ENCODE results near the gene PTPN3.

The PTPN3 gene

GRCh38 chr9:109450346-109450745, 47.8 kb downstream of the PTPN3 start:
- DNase-seq: no peak

GRCh38 chr9:109449036-109449798, 48.9 kb downstream of the PTPN3 start:
- no peak for DNase-seq

GRCh38 chr9:109448223-109448622, 49.9 kb downstream of the PTPN3 start:
- no peak for DNase-seq

- DNase-seq: no peak
These were observed 50.6 kb downstream of the PTPN3 start for GRCh38 chr9:109447329-109448076.

GRCh38 chr9:109444771-109445320, 53.3 kb downstream of the PTPN3 start:
- DNase-seq: no peak

GRCh38 chr9:109442716-109443115, 55.4 kb downstream of the PTPN3 start:
- no peak for DNase-seq

GRCh38 chr9:109441296-109441695, 56.8 kb downstream of the PTPN3 start:
- DNase-seq: no peak

GRCh38 chr9:109440797-109441287, 57.3 kb downstream of the PTPN3 start:
- DNase-seq: peak; percentile 90

GRCh38 chr9:109440117-109440515, 58.0 kb downstream of the PTPN3 start:
- DNase-seq: no peak

GRCh38 chr9:109439378-109440116, 58.6 kb downstream of the PTPN3 start:
- no peak for DNase-seq

- DNase-seq: peak; percentile 46
These were observed 60.8 kb downstream of the PTPN3 start for GRCh38 chr9:109437286-109437685.

- no peak for DNase-seq
These were observed 62.0 kb downstream of the PTPN3 start for GRCh38 chr9:109436071-109436470.

GRCh38 chr9:109433476-109433875, 64.6 kb downstream of the PTPN3 start:
- DNase-seq: no peak

- no peak for DNase-seq
These were observed 67.9 kb downstream of the PTPN3 start for GRCh38 chr9:109430231-109430630.

- DNase-seq: no peak
These were observed 69.3 kb downstream of the PTPN3 start for GRCh38 chr9:109428854-109429253.

- DNase-seq: no peak
These were observed 70.2 kb downstream of the PTPN3 start for GRCh38 chr9:109427886-109428285.

- DNase-seq: no peak
These were observed 71.3 kb downstream of the PTPN3 start for GRCh38 chr9:109426626-109427402.

- DNase-seq: no peak
These were observed 73.5 kb downstream of the PTPN3 start for GRCh38 chr9:109424618-109425017.

GRCh38 chr9:109423877-109424276, 74.2 kb downstream of the PTPN3 start:
- no peak for DNase-seq

GRCh38 chr9:109422641-109423040, 75.5 kb downstream of the PTPN3 start:
- DNase-seq: no peak

GRCh38 chr9:109421026-109421970, 76.8 kb downstream of the PTPN3 start:
- DNase-seq: no peak

Measured in OCI-M1 (cell line).